ENCODE data around the gene PIK3C2B.

Gene PIK3C2B

GRCh38 chr1:204462229-204462561 is 32.4 kb downstream of the PIK3C2B start:
- no peak overlapping the region for H3K27ac Mint-ChIP-seq
- peaks cover 66% of the 10 kb centered on the region for H3K4me1 Mint-ChIP-seq
- no peak for TF ChIP-seq CTCF (IDR thresholded peaks at IDR 0.05)
- H3K27me3 Mint-ChIP-seq (ENCODE audit: low read depth, poor library complexity), result no peaks in the 10 kb centered on the region
- H3K9me3 Mint-ChIP-seq, result no peaks in the 10 kb centered on the region
- H3K4me3 Mint-ChIP-seq, result no peak overlapping the region
- peaks cover 67% of the 10 kb centered on the region for H3K36me3 Mint-ChIP-seq (ENCODE audit: low read depth)
- no peak for DNase-seq

- no peak overlapping the region for H3K4me3 Mint-ChIP-seq
Observed at GRCh38 chr1:204461331-204462228, 33.0 kb downstream of the PIK3C2B start.

GRCh38 chr1:204460346-204460745 is 34.3 kb downstream of the PIK3C2B start:
- H3K4me1 Mint-ChIP-seq, result peaks cover 66% of the 10 kb centered on the region
- peaks cover 66% of the 10 kb centered on the region for H3K36me3 Mint-ChIP-seq (ENCODE audit: low read depth)
- no peak for DNase-seq
- H3K9me3 Mint-ChIP-seq, result no peaks in the 10 kb centered on the region
- no peak for TF ChIP-seq CTCF (IDR thresholded peaks at IDR 0.05)
- peak overlapping the region; percentile 69 for H3K27ac Mint-ChIP-seq
- H3K4me3 Mint-ChIP-seq, result no peak overlapping the region
- H3K27me3 Mint-ChIP-seq (ENCODE audit: low read depth, poor library complexity), result no peaks in the 10 kb centered on the region

More at GRCh38 chr1:204461331-204462228, 33.0 kb downstream of the PIK3C2B start:
- H3K36me3 Mint-ChIP-seq (ENCODE audit: low read depth), result peaks cover 67% of the 10 kb centered on the region
- peaks cover 66% of the 10 kb centered on the region for H3K4me1 Mint-ChIP-seq
- no peaks in the 10 kb centered on the region for H3K9me3 Mint-ChIP-seq
- no peaks in the 10 kb centered on the region for H3K27me3 Mint-ChIP-seq (ENCODE audit: low read depth, poor library complexity)
- DNase-seq, result no peak
- no peak for TF ChIP-seq CTCF (IDR thresholded peaks at IDR 0.05)
- H3K27ac Mint-ChIP-seq, result peak overlapping the region; percentile 96

- H3K27me3 Mint-ChIP-seq (ENCODE audit: low read depth, poor library complexity), result no peaks in the 10 kb centered on the region
- no peaks in the 10 kb centered on the region for H3K9me3 Mint-ChIP-seq
- H3K4me3 Mint-ChIP-seq, result no peak overlapping the region
- no peak for TF ChIP-seq CTCF (IDR thresholded peaks at IDR 0.05)
- peaks cover 64% of the 10 kb centered on the region for H3K36me3 Mint-ChIP-seq (ENCODE audit: low read depth)
- peaks cover 66% of the 10 kb centered on the region for H3K4me1 Mint-ChIP-seq
- H3K27ac Mint-ChIP-seq, result no peak overlapping the region
- no peak for DNase-seq
Observed at GRCh38 chr1:204459706-204460105, 34.9 kb downstream of the PIK3C2B start.

- Mint-ChIP-seq H3K4me3 (peak overlapping the region; percentile 61), H3K27me3 (ENCODE audit: low read depth, poor library complexity) (no peaks in the 10 kb centered on the region), H3K9me3 (no peaks in the 10 kb centered on the region), H3K36me3 (ENCODE audit: low read depth) (peaks cover 62% of the 10 kb centered on the region), H3K4me1 (peaks cover 73% of the 10 kb centered on the region), H3K27ac (peak overlapping the region; percentile 93)
- DNase-seq, result no peak
- TF ChIP-seq CTCF (IDR thresholded peaks at IDR 0.05), result no peak
Observed at GRCh38 chr1:204457666-204458065, 36.9 kb downstream of the PIK3C2B start.
